OCI-LY1 (cell line): ENCODE data around the gene MSX1.

Experiments
- H2AFZ ChIP-seq: fragments of 200-600 bp; sonication (generic), shearing (Covaris generic); 2 replicates; pipeline ENCODE4 v1.6.0; 2014; ENCODE audit warnings: antibody characterized with exemption, mild to moderate bottlenecking, low read length
- H3F3A ChIP-seq: fragments of 200-600 bp; sonication (generic), shearing (Covaris generic); 2 replicates; pipeline ENCODE4 v1.6.0; 2014; ENCODE audit warnings: mild to moderate bottlenecking, antibody characterized with exemption, low read length, moderate library complexity; ENCODE audit not compliant: insufficient read depth
- H3K27ac ChIP-seq: fragments of 200-600 bp; sonication (generic); 2 replicates; pipeline ENCODE4 v1.5.1; 2014; ENCODE audit warnings: low read length, mixed run types, mild to moderate bottlenecking, low read depth; ENCODE audit not compliant: poor library complexity, severe bottlenecking
- H3K27me3 ChIP-seq: fragments of 200-600 bp; sonication (generic); 2 replicates; pipeline ENCODE4 v1.6.0; 2014; ENCODE audit warnings: antibody characterized with exemption, mild to moderate bottlenecking, low read length, moderate library complexity; ENCODE audit not compliant: insufficient read depth
- H3K36me3 ChIP-seq: fragments of 200-600 bp; sonication (generic); 2 replicates; pipeline ENCODE4 v1.6.1; 2014; ENCODE audit warnings: mild to moderate bottlenecking, antibody characterized with exemption, low read length, moderate library complexity, mixed read lengths; ENCODE audit not compliant: insufficient read depth
- H3K4me1 ChIP-seq: fragments of 200-600 bp; sonication (generic); 2 replicates; pipeline ENCODE4 v1.5.1; 2014; ENCODE audit warnings: mild to moderate bottlenecking, low read length, moderate library complexity; ENCODE audit not compliant: insufficient read depth, severe bottlenecking
- H3K4me2 ChIP-seq: fragments of 200-600 bp; sonication (generic), shearing (Covaris generic); 2 replicates; pipeline ENCODE4 v1.6.1; 2014; ENCODE audit warnings: low read length
- H3K4me3 ChIP-seq: fragments of 200-600 bp; sonication (generic); 2 replicates; pipeline ENCODE4 v1.5.1; 2014; ENCODE audit warnings: low read length, low read depth, mild to moderate bottlenecking, mixed read lengths; ENCODE audit not compliant: poor library complexity, severe bottlenecking
- H3K79me2 ChIP-seq: fragments of 200-600 bp; shearing (Covaris generic); 2 replicates; pipeline ENCODE4 v1.6.1; 2016; ENCODE audit warnings: mixed run types, low read length, mixed read lengths; ENCODE audit not compliant: insufficient read depth
- H3K9ac ChIP-seq: fragments of 200-600 bp; sonication (generic), shearing (Covaris generic); 2 replicates; pipeline ENCODE4 v1.6.1; 2014; ENCODE audit warnings: mild to moderate bottlenecking, low read length, mixed read lengths
- H3K9me2 ChIP-seq: fragments of 200-600 bp; sonication (generic), shearing (Covaris generic); 2 replicates; pipeline ENCODE4 v1.6.1; 2014; ENCODE audit warnings: low read depth, mild to moderate bottlenecking, low read length, mixed read lengths
- H3K9me3 ChIP-seq: fragments of 200-600 bp; shearing (Covaris generic); 2 replicates; pipeline ENCODE4 v1.6.1; 2014; ENCODE audit warnings: low read length, mixed read lengths
- H4K20me1 ChIP-seq: fragments of 200-600 bp; sonication (generic), shearing (Covaris generic); 2 replicates; pipeline ENCODE4 v1.6.0; 2016; ENCODE audit warnings: mild to moderate bottlenecking, low read length; ENCODE audit not compliant: insufficient read depth
- CTCF ChIP-seq: fragments of 200-600 bp; sonication (generic), shearing (Covaris generic); IDR thresholded peaks from 2 replicates; pipeline ENCODE4 v1.5.1; 2017; ENCODE audit warnings: mild to moderate bottlenecking, antibody characterized with exemption, low read length, moderate library complexity, mixed read lengths
- EZH2 ChIP-seq: fragments of 200-600 bp; sonication (generic), shearing (Covaris generic); IDR thresholded peaks from 2 replicates; pipeline ENCODE4 v1.8.0; 2017; ENCODE audit warnings: borderline replicate concordance, mixed run types, mild to moderate bottlenecking, antibody characterized with exemption, low read length, moderate library complexity, mixed read lengths

Gene MSX1

GRCh38 chr4:4862071-4862551, 2.6 kb downstream of the MSX1 start:
- H3K4me3 ChIP-seq: no peak overlapping the region
- H4K20me1 ChIP-seq: no peaks in the 10 kb centered on the region
- H3K9ac ChIP-seq: no peak overlapping the region
- H3F3A ChIP-seq: no peaks in the 10 kb centered on the region
- H2AFZ ChIP-seq: no peak overlapping the region
- no peaks in the 10 kb centered on the region for H3K36me3 ChIP-seq
- no peaks in the 10 kb centered on the region for H3K79me2 ChIP-seq
- no peak for TF ChIP-seq EZH2
- no peak overlapping the region for H3K4me2 ChIP-seq
- H3K27ac ChIP-seq: no peak overlapping the region
- no peaks in the 10 kb centered on the region for H3K9me3 ChIP-seq
- no peaks in the 10 kb centered on the region for H3K9me2 ChIP-seq
- peaks cover 14% of the 10 kb centered on the region for H3K4me1 ChIP-seq
- no peaks in the 10 kb centered on the region for H3K27me3 ChIP-seq

GRCh38 chr4:4862665-4863482, 3.4 kb downstream of the MSX1 start:
- H3K27ac ChIP-seq: no peak overlapping the region
- H3K36me3 ChIP-seq: no peaks in the 10 kb centered on the region
- no peaks in the 10 kb centered on the region for H3K9me2 ChIP-seq
- TF ChIP-seq CTCF: no peak
- no peak for TF ChIP-seq EZH2
- no peaks in the 10 kb centered on the region for H3K27me3 ChIP-seq
- no peak overlapping the region for H3K9ac ChIP-seq
- H3K9me3 ChIP-seq: no peaks in the 10 kb centered on the region
- H3K4me2 ChIP-seq: no peak overlapping the region
- H4K20me1 ChIP-seq: no peaks in the 10 kb centered on the region
- H2AFZ ChIP-seq: no peak overlapping the region
- peaks cover 14% of the 10 kb centered on the region for H3K4me1 ChIP-seq
- H3F3A ChIP-seq: no peaks in the 10 kb centered on the region
- H3K79me2 ChIP-seq: no peaks in the 10 kb centered on the region
- no peak overlapping the region for H3K4me3 ChIP-seq

GRCh38 chr4:4864443-4864939, 5.0 kb downstream of the MSX1 start:
- no peaks in the 10 kb centered on the region for H3K27me3 ChIP-seq

More at GRCh38 chr4:4864443-4864939, 5.0 kb downstream of the MSX1 start:
- H3K4me3 ChIP-seq: no peak overlapping the region
- no peaks in the 10 kb centered on the region for H3K9me2 ChIP-seq
- no peaks in the 10 kb centered on the region for H3K79me2 ChIP-seq
- H3F3A ChIP-seq: no peaks in the 10 kb centered on the region
- no peak overlapping the region for H3K27ac ChIP-seq
- TF ChIP-seq EZH2: no peak
- no peak for TF ChIP-seq CTCF
- no peaks in the 10 kb centered on the region for H3K36me3 ChIP-seq
- peaks cover 9% of the 10 kb centered on the region for H3K4me1 ChIP-seq
- H3K4me2 ChIP-seq: no peak overlapping the region
- H4K20me1 ChIP-seq: no peaks in the 10 kb centered on the region
- H3K9ac ChIP-seq: no peak overlapping the region
- no peak overlapping the region for H2AFZ ChIP-seq
- no peaks in the 10 kb centered on the region for H3K9me3 ChIP-seq
